ENCODE results near the gene LMAN1L. TPM values are rescaled to one million over a fixed set of nuclear protein-coding genes. Genes with fewer than 3 reads are reported as not detected.

Gene LMAN1L
- total RNA-seq, 4 donors from 2014 or later: 0.66 TPM; not detected in 3

GRCh38 chr15:74831813-74832495, 19.3 kb downstream of the LMAN1L start:
- Histone ChIP-seq H3K9me3 (no peaks in the 10 kb centered on the region), H3K36me3 (peaks cover 1 to 14% (median 13%) of the 10 kb centered on the region in 4 donors), H3K4me1 (peaks cover 0 to 10% (median 2%) of the 10 kb centered on the region in 4 donors), H3K4me3 (no peak overlapping the region), H3K27ac (replicated peaks in 1 of 4) (no peak overlapping the region), H3K27me3 (peaks cover 0 to 18% (median 7%) of the 10 kb centered on the region in 4 donors)
- no peak for DNase-seq (ENCODE audit: extremely low spot score)
- intact Hi-C loops (cut with DNase I): no loop called here
- WGBS: 92% methylated on average over 8 of the region's 15 CpGs
- TF ChIP-seq, protein P1, sequence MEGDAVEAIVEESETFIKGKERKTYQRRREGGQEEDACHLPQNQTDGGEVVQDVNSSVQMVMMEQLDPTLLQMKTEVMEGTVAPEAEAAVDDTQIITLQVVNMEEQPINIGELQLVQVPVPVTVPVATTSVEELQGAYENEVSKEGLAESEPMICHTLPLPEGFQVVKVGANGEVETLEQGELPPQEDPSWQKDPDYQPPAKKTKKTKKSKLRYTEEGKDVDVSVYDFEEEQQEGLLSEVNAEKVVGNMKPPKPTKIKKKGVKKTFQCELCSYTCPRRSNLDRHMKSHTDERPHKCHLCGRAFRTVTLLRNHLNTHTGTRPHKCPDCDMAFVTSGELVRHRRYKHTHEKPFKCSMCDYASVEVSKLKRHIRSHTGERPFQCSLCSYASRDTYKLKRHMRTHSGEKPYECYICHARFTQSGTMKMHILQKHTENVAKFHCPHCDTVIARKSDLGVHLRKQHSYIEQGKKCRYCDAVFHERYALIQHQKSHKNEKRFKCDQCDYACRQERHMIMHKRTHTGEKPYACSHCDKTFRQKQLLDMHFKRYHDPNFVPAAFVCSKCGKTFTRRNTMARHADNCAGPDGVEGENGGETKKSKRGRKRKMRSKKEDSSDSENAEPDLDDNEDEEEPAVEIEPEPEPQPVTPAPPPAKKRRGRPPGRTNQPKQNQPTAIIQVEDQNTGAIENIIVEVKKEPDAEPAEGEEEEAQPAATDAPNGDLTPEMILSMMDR (IDR thresholded peaks at IDR 0.05): no peak
- TF ChIP-seq EP300 (IDR thresholded peaks at IDR 0.05) (no peak), POLR2A (IDR thresholded peaks at IDR 0.05; ENCODE audit: low read depth) (no peak), POLR2AphosphoS5 (IDR thresholded peaks at IDR 0.05) (no peak)

DNA sequence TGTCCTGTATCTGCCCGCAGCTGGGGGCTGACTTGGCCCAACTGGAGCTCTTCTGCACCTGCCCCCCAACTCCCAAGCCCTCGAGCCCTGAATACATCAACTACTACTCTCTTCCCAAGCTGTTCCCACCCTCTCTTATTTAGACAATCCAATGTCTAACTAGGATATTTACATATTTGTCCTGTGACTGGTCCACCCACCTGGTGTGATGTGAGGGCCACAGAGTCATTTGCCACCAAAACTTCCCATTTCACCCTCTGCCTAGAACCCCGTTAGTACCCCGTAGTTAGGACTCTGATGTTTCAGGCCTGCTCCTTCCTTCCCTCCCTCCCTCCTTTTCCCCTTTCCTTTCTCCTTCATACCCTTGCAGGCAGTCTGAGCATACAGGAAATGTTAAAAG, 20.2 kb downstream of the LMAN1L start:
- DNase-seq (ENCODE audit: extremely low spot score): no peak
- Histone ChIP-seq H3K27me3 (peaks cover 0 to 10% (median under 1%) of the 10 kb centered on the region in 4 donors), H3K9me3 (no peaks in the 10 kb centered on the region), H3K27ac (replicated peaks in 1 of 4) (no peak overlapping the region), H3K36me3 (peaks cover 4 to 23% (median 20%) of the 10 kb centered on the region in 4 donors), H3K4me1 (peaks cover 0 to 10% (median 2%) of the 10 kb centered on the region in 4 donors), H3K4me3 (no peak overlapping the region)
- TF ChIP-seq POLR2A (IDR thresholded peaks at IDR 0.05; ENCODE audit: low read depth) (no peak), EP300 (IDR thresholded peaks at IDR 0.05) (no peak), POLR2AphosphoS5 (IDR thresholded peaks at IDR 0.05) (no peak)
- intact Hi-C loops (cut with DNase I): no loop called here
- WGBS: 66% methylated on average over 4 of the region's 4 CpGs

- Histone ChIP-seq H3K4me1 (peaks cover 0 to 10% (median 2%) of the 10 kb centered on the region in 4 donors), H3K27ac (replicated peaks in 1 of 4) (no peak overlapping the region), H3K9me3 (no peaks in the 10 kb centered on the region), H3K36me3 (peaks cover 4 to 30% (median 27%) of the 10 kb centered on the region in 4 donors), H3K4me3 (no peak overlapping the region), H3K27me3 (peaks cover 0 to 3% (median 0%) of the 10 kb centered on the region in 4 donors)
- DNase-seq (ENCODE audit: extremely low spot score): no peak
- TF ChIP-seq EP300 (IDR thresholded peaks at IDR 0.05) (no peak), POLR2AphosphoS5 (IDR thresholded peaks at IDR 0.05) (no peak), POLR2A (IDR thresholded peaks at IDR 0.05; ENCODE audit: low read depth) (no peak)
- TF ChIP-seq, protein P1 (IDR thresholded peaks at IDR 0.05): no peak
- intact Hi-C loops (cut with DNase I): no loop called here
- WGBS: 76% methylated on average over 8 of the region's 12 CpGs
Measured at GRCh38 chr15:74833376-74834107, 20.9 kb downstream of the LMAN1L start.

- H3K27me3 ChIP-seq: no peaks in the 10 kb centered on the region
- H3K4me3 ChIP-seq: no peak overlapping the region
- WGBS: 57% methylated on average over 4 of the region's 5 CpGs
- H3K9me3 ChIP-seq: no peaks in the 10 kb centered on the region
- H3K4me1 ChIP-seq: peaks cover 0 to 10% (median 4%) of the 10 kb centered on the region in 4 donors
- DNase-seq (ENCODE audit: extremely low spot score): no peak
- no peak for TF ChIP-seq POLR2A (IDR thresholded peaks at IDR 0.05; ENCODE audit: low read depth)
- TF ChIP-seq, protein P1 (IDR thresholded peaks at IDR 0.05): peak; percentile 60 to 78 (median 65)
- H3K27ac ChIP-seq (replicated peaks in 1 of 4): no peak overlapping the region
- intact Hi-C loops (cut with DNase I): no loop called here
- peaks cover 4 to 49% (median 46%) of the 10 kb centered on the region in 4 donors for H3K36me3 ChIP-seq
Measured at GRCh38 chr15:74835312-74835823, 22.7 kb downstream of the LMAN1L start.

DNA sequence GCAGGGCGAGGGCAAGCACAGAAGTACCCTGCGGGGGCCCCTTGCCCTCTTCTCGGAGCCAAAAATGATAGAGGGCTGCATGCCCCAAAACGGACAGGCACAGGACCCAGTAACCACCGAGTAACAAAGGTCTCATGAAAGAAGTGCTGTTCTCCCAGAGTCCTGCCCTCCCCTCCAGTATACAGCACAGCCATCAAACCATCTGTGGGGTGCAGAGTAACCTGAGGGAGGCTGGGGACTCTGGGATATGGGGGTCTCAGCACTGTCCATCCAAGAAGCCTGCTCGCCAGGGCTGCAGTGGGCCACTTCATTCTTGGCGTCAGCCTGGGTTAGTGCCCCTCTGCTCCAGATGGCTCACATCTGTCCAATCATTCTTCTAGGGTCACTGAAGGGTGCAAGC, 24.2 kb downstream of the LMAN1L start:
- Histone ChIP-seq H3K9me3 (no peaks in the 10 kb centered on the region), H3K27ac (replicated peaks in 1 of 4) (no peak overlapping the region), H3K36me3 (peaks cover 4 to 60% (median 55%) of the 10 kb centered on the region in 4 donors), H3K27me3 (no peaks in the 10 kb centered on the region), H3K4me3 (no peak overlapping the region), H3K4me1 (peaks cover 7 to 19% (median 10%) of the 10 kb centered on the region in 4 donors)
- WGBS: 84% methylated on average over 7 of the region's 7 CpGs
- TF ChIP-seq, protein P1 (IDR thresholded peaks at IDR 0.05): no peak
- DNase-seq (ENCODE audit: extremely low spot score): no peak
- intact Hi-C loops (cut with DNase I): no loop called here
